Measurements from ENCODE around the gene CATSPERB.

DNA sequence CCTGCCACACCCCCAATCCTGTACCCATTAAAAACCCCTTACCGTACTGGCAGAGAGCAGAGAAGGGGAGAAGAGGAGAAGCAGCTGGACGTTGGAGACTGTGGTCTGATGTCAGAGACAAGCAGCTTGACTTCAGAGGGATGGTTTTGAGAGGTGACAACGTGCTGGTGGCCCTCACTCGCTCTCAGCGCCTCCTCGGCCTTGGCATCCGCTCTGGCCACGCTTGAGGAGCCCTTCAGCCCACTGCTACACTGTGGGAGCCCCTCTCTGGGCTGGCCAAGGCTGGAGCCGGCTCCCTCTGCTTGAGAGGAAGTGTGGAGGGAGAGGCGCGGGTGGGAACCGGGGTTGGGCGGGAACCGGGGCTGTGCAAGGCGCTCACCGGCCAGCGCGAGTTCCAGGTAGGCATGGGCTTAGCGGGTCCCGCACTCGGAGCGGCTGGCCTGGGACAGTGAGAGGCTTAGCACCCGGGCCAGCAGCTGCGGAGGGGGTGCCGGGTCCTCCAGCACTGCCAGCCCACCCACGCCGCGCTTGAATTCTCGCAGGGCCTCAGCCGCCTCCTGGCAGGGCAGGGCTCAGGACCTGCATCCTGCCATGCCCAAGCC lies 154.2 kb downstream of the CATSPERB start:
- TF ChIP-seq, protein P1, sequence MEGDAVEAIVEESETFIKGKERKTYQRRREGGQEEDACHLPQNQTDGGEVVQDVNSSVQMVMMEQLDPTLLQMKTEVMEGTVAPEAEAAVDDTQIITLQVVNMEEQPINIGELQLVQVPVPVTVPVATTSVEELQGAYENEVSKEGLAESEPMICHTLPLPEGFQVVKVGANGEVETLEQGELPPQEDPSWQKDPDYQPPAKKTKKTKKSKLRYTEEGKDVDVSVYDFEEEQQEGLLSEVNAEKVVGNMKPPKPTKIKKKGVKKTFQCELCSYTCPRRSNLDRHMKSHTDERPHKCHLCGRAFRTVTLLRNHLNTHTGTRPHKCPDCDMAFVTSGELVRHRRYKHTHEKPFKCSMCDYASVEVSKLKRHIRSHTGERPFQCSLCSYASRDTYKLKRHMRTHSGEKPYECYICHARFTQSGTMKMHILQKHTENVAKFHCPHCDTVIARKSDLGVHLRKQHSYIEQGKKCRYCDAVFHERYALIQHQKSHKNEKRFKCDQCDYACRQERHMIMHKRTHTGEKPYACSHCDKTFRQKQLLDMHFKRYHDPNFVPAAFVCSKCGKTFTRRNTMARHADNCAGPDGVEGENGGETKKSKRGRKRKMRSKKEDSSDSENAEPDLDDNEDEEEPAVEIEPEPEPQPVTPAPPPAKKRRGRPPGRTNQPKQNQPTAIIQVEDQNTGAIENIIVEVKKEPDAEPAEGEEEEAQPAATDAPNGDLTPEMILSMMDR (conservative IDR thresholded peaks at IDR 0.05 in 1 of 2, IDR thresholded peaks at IDR 0.05 in 1 of 2; ENCODE audit: extremely low read depth in 1 of 2, insufficient read depth in 1 of 2, low read depth in 1 of 2, low read length in 2 of 2): no peak
- TF ChIP-seq EZH2 (IDR thresholded peaks at IDR 0.05; ENCODE audit: borderline replicate concordance, low read length): no peak

Measured in mammary epithelial cell (primary cell).